Measurements from ENCODE around the gene COLEC12.

COLEC12 gene

DNA sequence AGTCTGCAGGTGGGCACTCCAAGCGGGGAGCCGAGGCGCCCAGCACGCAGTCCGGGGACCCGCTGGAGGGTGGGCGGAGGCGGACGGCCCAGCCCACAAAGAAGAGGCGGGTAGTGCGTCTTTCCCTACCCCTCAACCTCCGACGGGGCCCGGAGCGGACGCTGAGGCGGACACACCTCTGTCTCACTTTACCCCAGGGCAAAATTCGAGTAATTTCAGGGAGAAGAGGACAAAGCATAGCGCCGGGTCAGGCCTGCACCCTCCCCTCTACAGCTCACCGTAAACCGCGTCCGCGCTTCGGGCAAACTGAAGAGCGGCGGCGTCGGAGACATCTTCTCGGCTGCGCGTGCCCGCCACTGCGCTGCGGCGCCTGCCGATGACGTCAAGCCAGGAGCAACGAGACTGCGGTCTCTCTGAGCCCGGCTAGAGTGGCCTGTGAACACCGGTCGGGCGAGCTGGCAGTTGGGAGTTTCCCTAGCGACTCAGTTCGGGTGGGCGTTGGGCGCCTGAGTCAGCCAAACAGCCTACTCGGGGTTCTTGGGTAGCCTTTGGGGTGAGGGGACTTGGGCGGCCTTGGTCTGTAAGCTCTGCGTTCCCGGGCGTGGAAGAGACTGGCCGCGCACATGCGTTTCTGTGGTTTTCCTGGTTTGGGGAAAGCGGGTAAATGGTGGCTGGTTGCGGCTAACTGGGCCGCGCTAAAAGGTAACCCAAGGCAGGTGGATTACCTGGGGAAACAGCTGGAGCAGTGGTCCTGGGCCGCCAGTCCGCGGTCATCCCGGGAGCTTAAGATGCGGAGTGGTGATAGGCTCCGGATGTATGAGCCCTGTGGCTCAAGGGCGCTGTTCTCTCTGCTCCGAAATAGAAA is 232.6 kb downstream of the COLEC12 start, which contains the start of gene THOC1:
Gene THOC1, minus strand, starts transcription at position 360 of the 865 bp plus-strand sequence. Its CDS starts 28 bp downstream, at position 332.
- DNase-seq, result peak; percentile 78

DNA sequence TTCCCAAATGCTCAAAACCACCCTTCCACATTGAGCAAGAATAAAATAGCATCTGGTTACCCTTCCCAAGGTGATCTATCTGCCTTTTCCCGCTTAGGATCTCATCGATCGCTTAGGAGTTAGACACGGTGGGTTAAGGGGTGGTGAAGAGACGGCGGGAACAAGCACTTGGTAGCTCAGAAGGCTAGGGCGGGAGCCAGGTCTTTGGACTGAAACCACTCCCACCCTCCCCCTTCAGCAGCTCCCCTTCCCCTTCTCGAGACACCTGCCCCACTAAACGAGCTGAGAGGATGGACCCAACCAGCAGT is 233.2 kb downstream of the COLEC12 start:
- DNase-seq, result no peak
